Astrocyte (in vitro differentiated cells and primary cell): ENCODE measurements around the gene TMEM74B. TPM values are rescaled to one million over a fixed set of nuclear protein-coding genes. Genes with fewer than 3 reads are reported as not detected.

Experiments used
- DNase-seq: peaks from one replicate; pipeline ENCODE4 v3.0.0-alpha.2; 2010; ENCODE audit warnings: low read depth
- FAIRE-seq: peaks from 2 replicates; lab custom pipeline; 2011; peaks lifted over from hg19 to GRCh38; lab: Jason Lieb, UNC
- H2AFZ ChIP-seq: 2 replicates; pipeline ENCODE4 v1.6.0; 2012; ENCODE audit warnings: low read depth, low read length, inconsistent platforms
- H3K27ac ChIP-seq: 2 replicates; pipeline ENCODE4 v1.5.1; 2011; ENCODE audit warnings: low read depth, low read length, inconsistent platforms
- H3K27me3 ChIP-seq: 2 replicates; pipeline ENCODE4 v1.6.0; 2011; ENCODE audit warnings: low read length, inconsistent platforms; ENCODE audit not compliant: insufficient read depth
- H3K36me3 ChIP-seq: 2 replicates; pipeline ENCODE4 v1.5.1; 2011; ENCODE audit warnings: low read length, inconsistent platforms; ENCODE audit not compliant: insufficient read depth
- H3K4me1 ChIP-seq: 2 replicates; pipeline ENCODE4 v1.5.1; 2011; ENCODE audit warnings: low read length, inconsistent platforms; ENCODE audit not compliant: insufficient read depth
- H3K4me2 ChIP-seq: 2 replicates; pipeline ENCODE4 v1.6.0; 2012; ENCODE audit warnings: low read length, inconsistent platforms
- H3K4me3 ChIP-seq: 2 replicates; pipeline ENCODE4 v1.5.1; 2011; ENCODE audit warnings: low read depth, mild to moderate bottlenecking, low read length, inconsistent platforms; ENCODE audit not compliant: insufficient read depth
- H3K79me2 ChIP-seq: 2 replicates; pipeline ENCODE4 v1.6.0; 2012; ENCODE audit warnings: mild to moderate bottlenecking, low read length, inconsistent platforms; ENCODE audit not compliant: insufficient read depth
- H3K9ac ChIP-seq: 2 replicates; pipeline ENCODE4 v1.6.0; 2012; ENCODE audit warnings: mild to moderate bottlenecking, low read length, inconsistent platforms
- H3K9me3 ChIP-seq: 2 replicates; pipeline ENCODE4 v1.5.1; 2012; ENCODE audit warnings: low read depth, mild to moderate bottlenecking, low read length, inconsistent platforms; ENCODE audit not compliant: insufficient read depth
- H4K20me1 ChIP-seq: 2 replicates; pipeline ENCODE4 v1.6.0; 2012; ENCODE audit warnings: low read length, inconsistent platforms; ENCODE audit not compliant: insufficient read depth
- H3K27ac Mint-ChIP-seq: one replicate; pipeline ENCODE4 v1.8.0; 2021; ENCODE audit warnings: mild to moderate bottlenecking, mixed read lengths; ENCODE audit not compliant: unreplicated experiment
- H3K27me3 Mint-ChIP-seq: one replicate; pipeline ENCODE4 v1.8.0; 2021; ENCODE audit warnings: low read depth, mixed read lengths; ENCODE audit not compliant: unreplicated experiment
- H3K36me3 Mint-ChIP-seq: one replicate; pipeline ENCODE4 v1.8.0; 2021; ENCODE audit warnings: low read depth, mixed read lengths; ENCODE audit not compliant: unreplicated experiment
- H3K4me1 Mint-ChIP-seq: one replicate; pipeline ENCODE4 v1.8.0; 2021; ENCODE audit warnings: low read depth, mixed read lengths; ENCODE audit not compliant: unreplicated experiment
- H3K4me3 Mint-ChIP-seq: one replicate; pipeline ENCODE4 v1.8.0; 2021; ENCODE audit warnings: mild to moderate bottlenecking, moderate library complexity, mixed read lengths; ENCODE audit not compliant: unreplicated experiment
- H3K9me3 Mint-ChIP-seq: one replicate; pipeline ENCODE4 v1.8.0; 2021; ENCODE audit warnings: mild to moderate bottlenecking, mixed read lengths; ENCODE audit not compliant: unreplicated experiment
- CTCF ChIP-seq: IDR thresholded peaks from 2 replicates; pipeline ENCODE4 v1.5.1; 2011; ENCODE audit warnings: low read depth, mild to moderate bottlenecking, inconsistent platforms, low read length, moderate library complexity; ENCODE audit not compliant: insufficient read depth
- EZH2 ChIP-seq: IDR thresholded peaks from 2 replicates; pipeline ENCODE4 v1.6.1; 2012; ENCODE audit warnings: mild to moderate bottlenecking, low read length, inconsistent platforms; ENCODE audit not compliant: insufficient read depth
- total RNA-seq: library from RNA; stranded (reverse); gene quantifications from 2 replicates; pipeline ENCODE4 v1.2.1, GENCODE V29; 2021

TMEM74B gene
- total RNA-seq, 1 donor from 2014 or later, result 2.1 TPM

GRCh38 chr20:1185790-1186334, 1.1 kb upstream of the TMEM74B start:
- Histone ChIP-seq H4K20me1 (peaks cover 8% of the 10 kb centered on the region), H3K79me2 (no peaks in the 10 kb centered on the region), H3K9me3 (no peaks in the 10 kb centered on the region), H3K4me1 (no peaks in the 10 kb centered on the region), H3K36me3 (no peaks in the 10 kb centered on the region), H2AFZ (no peak overlapping the region), H3K4me2 (peak overlapping the region; percentile 54), H3K9ac (no peak overlapping the region), H3K27ac (no peak overlapping the region), H3K4me3 (no peak overlapping the region), H3K27me3 (peaks cover 55% of the 10 kb centered on the region)
- TF ChIP-seq CTCF (peak; percentile 16), EZH2 (no peak)
- FAIRE-seq, result no peak
- Mint-ChIP-seq H3K4me1 (no peaks in the 10 kb centered on the region), H3K27ac (no peak overlapping the region), H3K36me3 (peaks cover 1% of the 10 kb centered on the region), H3K4me3 (peak overlapping the region; percentile 73), H3K9me3 (peaks cover 6% of the 10 kb centered on the region), H3K27me3 (peaks cover 50% of the 10 kb centered on the region)
- DNase-seq, result peak; percentile 4

GRCh38 chr20:1185316-1185741, 548 bp upstream of the TMEM74B start:
- no peak overlapping the region for H2AFZ ChIP-seq
- Mint-ChIP-seq H3K4me1 (no peaks in the 10 kb centered on the region), H3K36me3 (peaks cover 1% of the 10 kb centered on the region), H3K9me3 (peaks cover 4% of the 10 kb centered on the region), H3K27me3 (peaks cover 45% of the 10 kb centered on the region), H3K4me3 (no peak overlapping the region), H3K27ac (no peak overlapping the region)
- TF ChIP-seq CTCF (no peak), EZH2 (peak; percentile 35)
- no peaks in the 10 kb centered on the region for H3K4me1 ChIP-seq
- no peaks in the 10 kb centered on the region for H3K79me2 ChIP-seq
- H3K4me3 ChIP-seq, result no peak overlapping the region
- peaks cover 8% of the 10 kb centered on the region for H4K20me1 ChIP-seq
- FAIRE-seq, result no peak
- no peaks in the 10 kb centered on the region for H3K9me3 ChIP-seq
- no peak overlapping the region for H3K9ac ChIP-seq
- no peak overlapping the region for H3K27ac ChIP-seq
- H3K4me2 ChIP-seq, result peak overlapping the region; percentile 54
- no peaks in the 10 kb centered on the region for H3K36me3 ChIP-seq
- H3K27me3 ChIP-seq, result peaks cover 52% of the 10 kb centered on the region
- no peak for DNase-seq

GRCh38 chr20:1184260-1184637, 532 bp downstream of the TMEM74B start:
- Mint-ChIP-seq H3K36me3 (peaks cover 1% of the 10 kb centered on the region), H3K4me3 (peak overlapping the region; percentile 87), H3K9me3 (peaks cover 4% of the 10 kb centered on the region), H3K4me1 (no peaks in the 10 kb centered on the region), H3K27ac (peak overlapping the region; percentile 48), H3K27me3 (peaks cover 34% of the 10 kb centered on the region)
- peaks cover 8% of the 10 kb centered on the region for H4K20me1 ChIP-seq
- no peak for FAIRE-seq
- no peaks in the 10 kb centered on the region for H3K4me1 ChIP-seq
- no peak overlapping the region for H3K27ac ChIP-seq
- no peak overlapping the region for H3K4me2 ChIP-seq
- H3K79me2 ChIP-seq, result no peaks in the 10 kb centered on the region
- no peak overlapping the region for H3K4me3 ChIP-seq
- no peaks in the 10 kb centered on the region for H3K36me3 ChIP-seq
- no peak for DNase-seq
- peaks cover 45% of the 10 kb centered on the region for H3K27me3 ChIP-seq
- TF ChIP-seq CTCF (no peak), EZH2 (no peak)
- H3K9me3 ChIP-seq, result no peaks in the 10 kb centered on the region
- no peak overlapping the region for H2AFZ ChIP-seq
- H3K9ac ChIP-seq, result no peak overlapping the region
